HCT116 (cell line): Measurements from ENCODE around the gene ICA1. TPM values are rescaled to one million over a fixed set of nuclear protein-coding genes. Genes with fewer than 3 reads are reported as not detected.

ENCODE experiments used
- ATAC-seq: fragments of 200-7000 bp; cut with Tn5 transposase; 2 replicates; pipeline ENCODE4 v1.9.1; 2020; ENCODE audit warnings: mild to moderate bottlenecking, moderate library complexity
- BruUV-seq: library from RNA; stranded (reverse); fragments of 400-500 nt; replicated peaks from 2 replicates; lab custom pipeline; 2021; lab: Mats Ljungman, UMichigan
- CTCF ChIA-PET: fragments of 300-600 bp; sonication (Branson Sonifier 250); formaldehyde crosslinking; loops from one replicate; lab custom pipeline; 2021; ENCODE audit warnings: antibody characterized with exemption; lab: Charles Lee
- POLR2A ChIA-PET: fragments of 300-600, 350-600 bp; sonication (Branson Sonifier 250); formaldehyde crosslinking; loops from one replicate; lab custom pipeline; 2021; ENCODE audit warnings: antibody characterized with exemption; lab: Charles Lee
- RAD21 ChIA-PET, 2 experiments: fragments of 300-600 bp; sonication (Branson Sonifier 250); formaldehyde crosslinking; loops; one replicate each; lab custom pipeline; 2023; ENCODE audit warnings: low total read pairs in 2 of 2; ENCODE audit not compliant: uncharacterized antibody in 2 of 2, unreplicated experiment in 2 of 2, low non-redundant PET in 1 of 2; lab: Charles Lee
- DNase-seq: peaks from one replicate; pipeline ENCODE4 v3.0.0-alpha.2; 2010; ENCODE audit warnings: low read depth, low spot score
- H2AFZ ChIP-seq: fragments of 200-600 bp; shearing (Covaris generic), sonication (generic); 2 replicates; pipeline ENCODE4 v1.6.1; 2017; ENCODE audit warnings: low read depth, mixed run types, mixed read lengths, antibody characterized with exemption, low read length; ENCODE audit not compliant: poor library complexity, severe bottlenecking
- H3K27ac ChIP-seq: 2 replicates; pipeline ENCODE4 v1.5.1; 2012; ENCODE audit warnings: low read depth, low read length
- H3K27me3 ChIP-seq: fragments of 200-600 bp; sonication (generic); 2 replicates; pipeline ENCODE4 v1.6.1; 2016; ENCODE audit warnings: mixed run types, low read length, mixed read lengths; ENCODE audit not compliant: insufficient read depth
- H3K36me3 ChIP-seq, 2 experiments: fragments of 200-500 bp in 1 of 2; fragments of 200-600 bp in 1 of 2; sonication (Bioruptor generic) in 1 of 2; sonication (generic) in 1 of 2; 2 replicates each; pipeline versions ENCODE4 v1.5.1 to v1.6.1; 2014 to 2016; ENCODE audit warnings: low read length in 2 of 2, inconsistent platforms in 1 of 2, mixed read lengths in 1 of 2, mixed run types in 1 of 2; ENCODE audit not compliant: insufficient read depth in 2 of 2, control insufficient read depth in 1 of 2
- H3K4me1 ChIP-seq, 2 experiments: fragments of 200-600 bp in 1 of 2; sonication (generic) in 1 of 2; 2 replicates each; pipeline versions ENCODE4 v1.5.1 to v1.6.1; 2012 to 2017; ENCODE audit warnings: low read length in 2 of 2, inconsistent platforms in 1 of 2, mild to moderate bottlenecking in 1 of 2, mixed read lengths in 1 of 2, mixed run types in 1 of 2, moderate library complexity in 1 of 2; ENCODE audit not compliant: insufficient read depth in 2 of 2, control insufficient read depth in 1 of 2
- H3K4me2 ChIP-seq: fragments of 200-600 bp; sonication (generic); 2 replicates; pipeline ENCODE4 v1.6.1; 2017; ENCODE audit warnings: mixed run types, low read length, mixed read lengths
- H3K4me3 ChIP-seq, 2 experiments: fragments of 200-600 bp in 1 of 2; sonication (generic) in 1 of 2; replicated peaks in 1 of 2; 2 replicates each; pipeline ENCODE4 v1.5.1; 2011 to 2016; ENCODE audit warnings: low read length in 2 of 2, control low read depth in 1 of 2, low read depth in 1 of 2, mild to moderate bottlenecking in 1 of 2, mixed read lengths in 1 of 2, mixed run types in 1 of 2
- H3K79me2 ChIP-seq: fragments of 200-600 bp; sonication (generic); 2 replicates; pipeline ENCODE4 v1.6.1; 2017; ENCODE audit warnings: mild to moderate bottlenecking, mixed run types, low read length, moderate library complexity, mixed read lengths; ENCODE audit not compliant: insufficient read depth
- H3K9ac ChIP-seq: fragments of 200-600 bp; sonication (generic); 2 replicates; pipeline ENCODE4 v1.6.1; 2016; ENCODE audit warnings: low read length, mixed read lengths
- H3K9me2 ChIP-seq: fragments of 200-600 bp; sonication (generic), shearing (Covaris generic); 2 replicates; pipeline ENCODE4 v1.6.1; 2017; ENCODE audit warnings: mixed run types, mild to moderate bottlenecking, moderate library complexity; ENCODE audit not compliant: insufficient read depth
- H3K9me3 ChIP-seq, 2 experiments: fragments of 200-500 bp in 1 of 2; fragments of 200-600 bp in 1 of 2; sonication (Bioruptor generic) in 1 of 2; sonication (generic) in 1 of 2; 2 replicates each; pipeline ENCODE4 v1.6.1; 2014 to 2017; ENCODE audit warnings: low read length in 2 of 2, mixed read lengths in 2 of 2, inconsistent platforms in 1 of 2, low read depth in 1 of 2, mild to moderate bottlenecking in 1 of 2, mixed run types in 1 of 2, moderate library complexity in 1 of 2; ENCODE audit not compliant: control insufficient read depth in 1 of 2, insufficient read depth in 1 of 2
- H4K20me1 ChIP-seq: fragments of 200-600 bp; sonication (generic), shearing (Covaris generic); 2 replicates; pipeline ENCODE4 v1.6.1; 2017; ENCODE audit warnings: mixed run types, mild to moderate bottlenecking, moderate library complexity; ENCODE audit not compliant: insufficient read depth
- CBX3 ChIP-seq: IDR thresholded peaks from 2 replicates; pipeline ENCODE4 v1.6.1; 2012; ENCODE audit warnings: low read depth
- ELF1 ChIP-seq: IDR thresholded peaks from 2 replicates; pipeline ENCODE4 v1.6.1; 2012; ENCODE audit warnings: low read depth, borderline replicate concordance
- EZH2 ChIP-seq: fragments of 200-600 bp; sonication (generic); IDR thresholded peaks from 2 replicates; pipeline ENCODE4 v1.6.1; 2017; ENCODE audit warnings: antibody characterized with exemption, mixed run types
- FOSL1 ChIP-seq: IDR thresholded peaks from 2 replicates; pipeline ENCODE4 v1.6.1; 2012; ENCODE audit warnings: low read depth
- MAX ChIP-seq: IDR thresholded peaks from 2 replicates; pipeline ENCODE4 v1.6.1; 2012
- POLR2AphosphoS5 ChIP-seq: IDR thresholded peaks from 2 replicates; pipeline ENCODE4 v1.6.1; 2011; ENCODE audit warnings: mild to moderate bottlenecking, low read depth, low read length, moderate library complexity
- RAD21 ChIP-seq: IDR thresholded peaks from 2 replicates; pipeline ENCODE4 v1.6.1; 2012; ENCODE audit warnings: low read depth, mild to moderate bottlenecking
- SIN3A ChIP-seq: IDR thresholded peaks from 2 replicates; pipeline ENCODE4 v1.6.1; 2012; ENCODE audit warnings: low read depth
- TCF7L2 ChIP-seq: IDR thresholded peaks from 2 replicates; pipeline ENCODE4 v1.7.0; 2011; ENCODE audit warnings: borderline replicate concordance, inconsistent platforms; ENCODE audit not compliant: insufficient read depth, insufficient read length; ENCODE audit errors: extremely low read depth
- YY1 ChIP-seq: IDR thresholded peaks from 2 replicates; pipeline ENCODE4 v1.6.1; 2011; ENCODE audit warnings: low read length, low read depth, moderate library complexity, mild to moderate bottlenecking; ENCODE audit not compliant: insufficient replicate concordance; ENCODE audit errors: extremely low read depth
- ZBTB33 ChIP-seq: IDR thresholded peaks from 2 replicates; pipeline ENCODE4 v1.6.1; 2011; ENCODE audit warnings: mild to moderate bottlenecking, low read length, moderate library complexity; ENCODE audit not compliant: insufficient replicate concordance; ENCODE audit errors: extremely low read depth
- ZNF274 ChIP-seq: fragments of 200-500 bp; sonication (Bioruptor generic); IDR thresholded peaks from 2 replicates; pipeline ENCODE4 v1.6.1; 2014; ENCODE audit warnings: mild to moderate bottlenecking, low read depth, low read length, inconsistent platforms
- intact Hi-C: fragments of 100-400 bp; cut with micrococcal nuclease; formaldehyde crosslinking; loops from 2 replicates; pipeline ENCODE4 v1.10.0; 2022
- total RNA-seq: library from RNA; stranded (reverse); gene quantifications from one replicate; pipeline ENCODE4 v1.2.1, GENCODE V29; 2021; ENCODE audit not compliant: unreplicated experiment

Gene ICA1
- total RNA-seq, 1 experiment from 2014 or later: 16.4 TPM

- ATAC-seq (no peak), DNase-seq (no peak)
- Histone ChIP-seq H3K9me2 (no peaks in the 10 kb centered on the region), H3K9me3 (no peaks in the 10 kb centered on the region), H2AFZ (no peak overlapping the region), H3K4me3 (no peak overlapping the region), H3K36me3 (no peaks in the 10 kb centered on the region), H3K27ac (no peak overlapping the region), H4K20me1 (no peaks in the 10 kb centered on the region), H3K4me1 (peaks cover 0 to 10% of the 10 kb centered on the region in 2 experiments; a peak in 2 of 4 replicates), H3K9ac (no peak overlapping the region), H3K4me2 (peak overlapping the region; percentile 23; the same call in 1 of the 2 replicates), H3K79me2 (no peaks in the 10 kb centered on the region), H3K27me3 (no peaks in the 10 kb centered on the region)
- no peak for TF ChIP-seq MAX
- no peak for TF ChIP-seq ZBTB33
- no peak for TF ChIP-seq ZNF274
- no peak for TF ChIP-seq YY1
- TF ChIP-seq CBX3: no peak
- TF ChIP-seq POLR2AphosphoS5: no peak
- TF ChIP-seq TCF7L2: no peak
- no peak for TF ChIP-seq FOSL1
- no peak for TF ChIP-seq EZH2
- TF ChIP-seq ELF1: no peak
- no peak for TF ChIP-seq SIN3A
- TF ChIP-seq RAD21: no peak
- intact Hi-C loops: no loop called here
- BruUV-seq: no TSS peak
- RAD21 ChIA-PET: no interaction called here
- POLR2A ChIA-PET: no interaction called here
- CTCF ChIA-PET: no interaction called here
These were observed 197.1 kb downstream of the ICA1 start for GRCh38 chr7:8064828-8065227.
